Neural progenitor cell (in vitro differentiated cells): ENCODE measurements around the gene SBF1. TPM values are rescaled to one million over a fixed set of nuclear protein-coding genes. Genes with fewer than 3 reads are reported as not detected.

Experiments
- DNase-seq: peaks from one replicate; pipeline ENCODE4 v3.0.0-alpha.2; 2016; ENCODE audit warnings: low spot score
- H2AFZ ChIP-seq: fragments of 200-600 bp; sonication (generic); replicated peaks from 2 replicates; pipeline ENCODE4 v1.6.1; 2016; ENCODE audit warnings: antibody characterized with exemption
- H3F3A ChIP-seq: fragments of 200-600 bp; sonication (generic); 2 replicates; pipeline ENCODE4 v1.6.1; 2016; ENCODE audit warnings: antibody characterized with exemption, low read depth
- H3K27ac ChIP-seq: fragments of 200-600 bp; sonication (generic); 2 replicates; pipeline ENCODE4 v1.5.1; 2016; ENCODE audit warnings: mild to moderate bottlenecking
- H3K27me3 ChIP-seq: fragments of 200-600 bp; sonication (generic); 2 replicates; pipeline ENCODE4 v1.6.1; 2016; ENCODE audit warnings: mild to moderate bottlenecking, moderate library complexity
- H3K36me3 ChIP-seq: fragments of 200-600 bp; sonication (generic); 2 replicates; pipeline ENCODE4 v1.5.1; 2016
- H3K4me1 ChIP-seq: fragments of 200-600 bp; sonication (generic); 2 replicates; pipeline ENCODE4 v1.6.1; 2016; ENCODE audit warnings: mixed run types
- H3K4me2 ChIP-seq: fragments of 200-600 bp; sonication (generic); 2 replicates; pipeline ENCODE4 v1.6.1; 2016
- H3K4me3 ChIP-seq: fragments of 200-600 bp; sonication (generic); 2 replicates; pipeline ENCODE4 v1.5.1; 2016
- H3K79me2 ChIP-seq: fragments of 200-600 bp; sonication (generic); 2 replicates; pipeline ENCODE4 v1.6.1; 2016; ENCODE audit warnings: low read depth
- H3K9ac ChIP-seq: fragments of 200-600 bp; sonication (generic); 2 replicates; pipeline ENCODE4 v1.6.1; 2016
- H3K9me3 ChIP-seq: fragments of 200-600 bp; sonication (generic); 2 replicates; pipeline ENCODE4 v1.5.1; 2016; ENCODE audit warnings: low read depth
- H4K20me1 ChIP-seq: fragments of 200-600 bp; sonication (generic); 2 replicates; pipeline ENCODE4 v1.6.1; 2016; ENCODE audit warnings: low read depth
- H3K27ac Mint-ChIP-seq: 3 replicates; pipeline ENCODE4 v1.8.0; 2021; ENCODE audit warnings: mixed read lengths
- H3K27me3 Mint-ChIP-seq: 2 replicates; pipeline ENCODE4 v1.8.0; 2022; ENCODE audit warnings: low read depth, mild to moderate bottlenecking, inconsistent platforms, moderate library complexity, mixed read lengths; ENCODE audit not compliant: insufficient read depth
- H3K36me3 Mint-ChIP-seq: 3 replicates; pipeline ENCODE4 v1.8.0; 2021; ENCODE audit warnings: mixed read lengths
- H3K4me1 Mint-ChIP-seq: 3 replicates; pipeline ENCODE4 v1.8.0; 2021; ENCODE audit warnings: mixed read lengths
- H3K4me3 Mint-ChIP-seq: 3 replicates; pipeline ENCODE4 v1.8.0; 2021; ENCODE audit warnings: mild to moderate bottlenecking, moderate library complexity, mixed read lengths
- H3K9me3 Mint-ChIP-seq: 3 replicates; pipeline ENCODE4 v1.8.0; 2020; ENCODE audit warnings: mixed read lengths
- CTCF ChIP-seq: fragments of 200-600 bp; sonication (generic); IDR thresholded peaks from 2 replicates; pipeline ENCODE4 v1.5.1; 2017; ENCODE audit warnings: antibody characterized with exemption, mild to moderate bottlenecking
- EZH2 ChIP-seq: fragments of 200-600 bp; sonication (generic); IDR thresholded peaks from 2 replicates; pipeline ENCODE4 v1.6.1; 2017; ENCODE audit warnings: antibody characterized with exemption, mild to moderate bottlenecking, moderate library complexity
- EZH2phosphoT487 ChIP-seq: fragments of 200-600 bp; sonication (generic); IDR thresholded peaks from 2 replicates; pipeline ENCODE4 v1.6.1; 2017; ENCODE audit warnings: antibody characterized with exemption
- total RNA-seq: library from RNA; depleted of rRNA; stranded (reverse); fragments of >200 nt; gene quantifications from 2 replicates; pipeline ENCODE4 v1.2.3, GENCODE V29; 2015; ENCODE audit warnings: low replicate concordance

SBF1 gene
- total RNA-seq, 1 donor from 2014 or later: 25.8 TPM

GRCh38 chr22:50500452-50500851, 25.6 kb upstream of the SBF1 start:
- no peaks in the 10 kb centered on the region for H3K79me2 ChIP-seq
- no peak overlapping the region for H3K27ac Mint-ChIP-seq
- H3K4me3 Mint-ChIP-seq: no peak overlapping the region
- H4K20me1 ChIP-seq: no peaks in the 10 kb centered on the region
- no peaks in the 10 kb centered on the region for H3K4me1 ChIP-seq
- H3K36me3 Mint-ChIP-seq: peaks cover 4% of the 10 kb centered on the region
- DNase-seq: no peak
- no peak overlapping the region for H2AFZ ChIP-seq
- no peak overlapping the region for H3K27ac ChIP-seq
- H3K4me2 ChIP-seq: no peak overlapping the region
- no peak overlapping the region for H3K4me3 ChIP-seq
- H3K9me3 ChIP-seq: no peaks in the 10 kb centered on the region
- TF ChIP-seq EZH2phosphoT487 (no peak), CTCF (no peak), EZH2 (no peak)
- no peaks in the 10 kb centered on the region for H3K27me3 ChIP-seq
- H3K4me1 Mint-ChIP-seq: peaks cover 3% of the 10 kb centered on the region
- no peaks in the 10 kb centered on the region for H3K9me3 Mint-ChIP-seq
- no peak overlapping the region for H3K9ac ChIP-seq
- peaks cover 14% of the 10 kb centered on the region for H3F3A ChIP-seq
- H3K27me3 Mint-ChIP-seq: peaks cover 3% of the 10 kb centered on the region
- H3K36me3 ChIP-seq: no peaks in the 10 kb centered on the region

- H3K4me1 ChIP-seq: no peaks in the 10 kb centered on the region
- H3K4me2 ChIP-seq: peak overlapping the region; percentile 9
- H3K9me3 ChIP-seq: no peaks in the 10 kb centered on the region
- peaks cover 4% of the 10 kb centered on the region for H3K36me3 Mint-ChIP-seq
- no peak for TF ChIP-seq EZH2
- peak; percentile 75 for TF ChIP-seq CTCF
- no peaks in the 10 kb centered on the region for H3K9me3 Mint-ChIP-seq
- peaks cover 3% of the 10 kb centered on the region for H3K4me1 Mint-ChIP-seq
- DNase-seq: peak; percentile 86
- no peak overlapping the region for H3K4me3 ChIP-seq
- peaks cover 3% of the 10 kb centered on the region for H3K27me3 Mint-ChIP-seq
- H3K4me3 Mint-ChIP-seq: no peak overlapping the region
- H3K79me2 ChIP-seq: no peaks in the 10 kb centered on the region
- H3K27ac Mint-ChIP-seq: no peak overlapping the region
- peak overlapping the region; percentile 59 for H2AFZ ChIP-seq
- H3K9ac ChIP-seq: no peak overlapping the region
- no peak overlapping the region for H3K27ac ChIP-seq
- H4K20me1 ChIP-seq: no peaks in the 10 kb centered on the region
- peaks cover 14% of the 10 kb centered on the region for H3F3A ChIP-seq
- no peaks in the 10 kb centered on the region for H3K27me3 ChIP-seq
- no peaks in the 10 kb centered on the region for H3K36me3 ChIP-seq
These were observed 23.6 kb upstream of the SBF1 start for GRCh38 chr22:50498322-50498890.

DNA sequence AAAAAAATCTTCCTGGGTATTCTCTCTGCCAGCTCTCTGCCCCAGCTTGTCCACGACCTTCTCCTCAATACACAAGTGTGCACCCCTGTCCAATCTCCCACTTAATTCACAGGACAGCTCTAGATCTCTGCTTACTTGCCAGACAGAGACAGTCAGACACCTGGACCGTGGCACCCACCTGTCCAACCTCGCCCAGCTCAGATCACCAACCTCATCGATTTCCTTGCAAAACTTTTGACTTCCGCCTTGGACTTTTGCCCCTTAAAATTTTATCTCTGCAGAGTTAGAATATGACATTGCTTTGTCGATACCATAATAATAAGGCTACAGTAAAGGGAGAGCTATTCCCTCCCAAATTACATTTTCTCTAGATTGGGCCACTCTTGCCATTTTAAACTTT, 22.3 kb upstream of the SBF1 start:
- Mint-ChIP-seq H3K4me3 (no peak overlapping the region), H3K27ac (no peak overlapping the region), H3K36me3 (peaks cover 3% of the 10 kb centered on the region), H3K9me3 (no peaks in the 10 kb centered on the region), H3K4me1 (peaks cover 3% of the 10 kb centered on the region), H3K27me3 (peaks cover 3% of the 10 kb centered on the region)
- Histone ChIP-seq H3K79me2 (no peaks in the 10 kb centered on the region), H3K27ac (no peak overlapping the region), H3K9me3 (no peaks in the 10 kb centered on the region), H2AFZ (no peak overlapping the region), H3K4me3 (no peak overlapping the region), H3F3A (peaks cover 14% of the 10 kb centered on the region), H4K20me1 (no peaks in the 10 kb centered on the region), H3K4me1 (no peaks in the 10 kb centered on the region), H3K27me3 (no peaks in the 10 kb centered on the region), H3K9ac (no peak overlapping the region), H3K36me3 (no peaks in the 10 kb centered on the region), H3K4me2 (no peak overlapping the region)
- TF ChIP-seq EZH2phosphoT487 (no peak), CTCF (no peak), EZH2 (no peak)
- DNase-seq: no peak
